ENCODE measurements around the gene WDR33. TPM values are rescaled to one million over a fixed set of nuclear protein-coding genes. Genes with fewer than 3 reads are reported as not detected.
A peak's percentile ranks its signal among the peaks of the same experiment; 100 is the strongest.

WDR33 gene
- total and polyA plus RNA-seq, 2 of the 13 experiments (the other 11 are each of a cell fraction or from before 2014, with no cell fraction given), result 54.9 to 78.2 TPM

DNA sequence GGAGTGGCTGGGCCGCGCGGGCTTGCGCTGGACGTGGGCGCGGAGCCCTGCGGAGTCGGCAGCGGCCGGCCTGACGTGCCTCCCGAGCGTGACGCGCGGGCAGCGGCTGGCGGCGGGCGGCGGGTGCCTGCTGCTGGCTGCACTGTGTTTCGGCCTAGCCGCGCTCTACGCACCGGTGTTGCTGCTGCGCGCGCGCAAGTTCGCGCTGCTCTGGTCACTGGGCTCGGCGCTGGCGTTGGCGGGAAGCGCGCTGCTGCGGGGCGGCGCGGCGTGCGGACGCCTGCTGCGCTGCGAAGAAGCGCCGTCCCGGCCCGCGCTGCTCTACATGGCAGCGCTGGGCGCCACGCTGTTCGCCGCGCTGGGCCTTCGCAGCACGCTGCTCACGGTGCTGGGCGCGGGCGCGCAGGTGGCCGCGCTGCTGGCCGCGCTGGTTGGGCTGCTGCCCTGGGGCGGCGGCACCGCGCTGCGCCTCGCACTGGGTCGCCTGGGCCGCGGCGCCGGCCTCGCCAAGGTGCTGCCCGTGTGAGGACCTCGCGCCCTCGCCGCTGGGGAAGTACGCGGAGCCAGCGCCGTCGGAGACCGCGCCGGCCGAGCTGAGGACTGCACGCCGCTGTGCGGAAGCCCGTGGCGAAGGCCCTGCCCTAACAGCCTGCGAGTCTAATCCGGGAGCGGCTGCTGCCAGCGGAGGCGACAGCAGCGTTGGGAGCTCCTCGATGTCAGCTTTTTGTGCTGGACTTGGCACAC lies 109.1 kb downstream of the WDR33 start (continued):
- TF ChIP-seq, protein P1, sequence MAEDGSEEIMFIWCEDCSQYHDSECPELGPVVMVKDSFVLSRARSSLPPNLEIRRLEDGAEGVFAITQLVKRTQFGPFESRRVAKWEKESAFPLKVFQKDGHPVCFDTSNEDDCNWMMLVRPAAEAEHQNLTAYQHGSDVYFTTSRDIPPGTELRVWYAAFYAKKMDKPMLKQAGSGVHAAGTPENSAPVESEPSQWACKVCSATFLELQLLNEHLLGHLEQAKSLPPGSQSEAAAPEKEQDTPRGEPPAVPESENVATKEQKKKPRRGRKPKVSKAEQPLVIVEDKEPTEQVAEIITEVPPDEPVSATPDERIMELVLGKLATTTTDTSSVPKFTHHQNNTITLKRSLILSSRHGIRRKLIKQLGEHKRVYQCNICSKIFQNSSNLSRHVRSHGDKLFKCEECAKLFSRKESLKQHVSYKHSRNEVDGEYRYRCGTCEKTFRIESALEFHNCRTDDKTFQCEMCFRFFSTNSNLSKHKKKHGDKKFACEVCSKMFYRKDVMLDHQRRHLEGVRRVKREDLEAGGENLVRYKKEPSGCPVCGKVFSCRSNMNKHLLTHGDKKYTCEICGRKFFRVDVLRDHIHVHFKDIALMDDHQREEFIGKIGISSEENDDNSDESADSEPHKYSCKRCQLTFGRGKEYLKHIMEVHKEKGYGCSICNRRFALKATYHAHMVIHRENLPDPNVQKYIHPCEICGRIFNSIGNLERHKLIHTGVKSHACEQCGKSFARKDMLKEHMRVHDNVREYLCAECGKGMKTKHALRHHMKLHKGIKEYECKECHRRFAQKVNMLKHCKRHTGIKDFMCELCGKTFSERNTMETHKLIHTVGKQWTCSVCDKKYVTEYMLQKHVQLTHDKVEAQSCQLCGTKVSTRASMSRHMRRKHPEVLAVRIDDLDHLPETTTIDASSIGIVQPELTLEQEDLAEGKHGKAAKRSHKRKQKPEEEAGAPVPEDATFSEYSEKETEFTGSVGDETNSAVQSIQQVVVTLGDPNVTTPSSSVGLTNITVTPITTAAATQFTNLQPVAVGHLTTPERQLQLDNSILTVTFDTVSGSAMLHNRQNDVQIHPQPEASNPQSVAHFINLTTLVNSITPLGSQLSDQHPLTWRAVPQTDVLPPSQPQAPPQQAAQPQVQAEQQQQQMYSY (CRISPR knock-in tag; IDR thresholded peaks at IDR 0.05), result no peak; the same call in none of the 2 replicates
- TF ChIP-seq, protein P2, sequence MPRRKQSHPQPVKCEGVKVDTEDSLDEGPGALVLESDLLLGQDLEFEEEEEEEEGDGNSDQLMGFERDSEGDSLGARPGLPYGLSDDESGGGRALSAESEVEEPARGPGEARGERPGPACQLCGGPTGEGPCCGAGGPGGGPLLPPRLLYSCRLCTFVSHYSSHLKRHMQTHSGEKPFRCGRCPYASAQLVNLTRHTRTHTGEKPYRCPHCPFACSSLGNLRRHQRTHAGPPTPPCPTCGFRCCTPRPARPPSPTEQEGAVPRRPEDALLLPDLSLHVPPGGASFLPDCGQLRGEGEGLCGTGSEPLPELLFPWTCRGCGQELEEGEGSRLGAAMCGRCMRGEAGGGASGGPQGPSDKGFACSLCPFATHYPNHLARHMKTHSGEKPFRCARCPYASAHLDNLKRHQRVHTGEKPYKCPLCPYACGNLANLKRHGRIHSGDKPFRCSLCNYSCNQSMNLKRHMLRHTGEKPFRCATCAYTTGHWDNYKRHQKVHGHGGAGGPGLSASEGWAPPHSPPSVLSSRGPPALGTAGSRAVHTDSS (CRISPR knock-in tag; conservative IDR thresholded peaks at IDR 0.05), result peak; percentile 17; the same call in 1 of the 2 replicates
- no peak for TF ChIP-seq FOXA1 (IDR thresholded peaks at IDR 0.05)
- no peak; the same call in 1 of the 2 replicates for TF ChIP-seq FOXA1 (CRISPR knock-in tag; IDR thresholded peaks at IDR 0.05)
- TF ChIP-seq SRSF4 (IDR thresholded peaks at IDR 0.05; ENCODE audit: low read depth, low read length, poor library complexity, severe bottlenecking), result peak; percentile 77
- peak; percentile 77 for TF ChIP-seq KMT2B (CRISPR knock-in tag; IDR thresholded peaks at IDR 0.05)
- peak; percentile 73 for TF ChIP-seq TFDP1 (CRISPR knock-in tag; IDR thresholded peaks at IDR 0.05; ENCODE audit: borderline replicate concordance)
- no peak for TF ChIP-seq ATF2 (CRISPR knock-in tag; IDR thresholded peaks at IDR 0.05)
- TF ChIP-seq ARNT2 (CRISPR knock-in tag; IDR thresholded peaks at IDR 0.05; ENCODE audit: low read depth), result peak; percentile 76
- TF ChIP-seq RELA (CRISPR knock-in tag; IDR thresholded peaks at IDR 0.05), result no peak
- TF ChIP-seq SMC3 (IDR thresholded peaks at IDR 0.05; ENCODE audit: low read length), result peak; percentile 14; the same call in 1 of the 2 replicates
- peak; percentile 63 for TF ChIP-seq PHF8 (CRISPR knock-in tag; IDR thresholded peaks at IDR 0.05)
- TF ChIP-seq ZNF44 (CRISPR knock-in tag; IDR thresholded peaks at IDR 0.05), result peak; percentile 77; the same call in 1 of the 2 replicates
- peak; percentile 58 for TF ChIP-seq ZSCAN21 (CRISPR knock-in tag; IDR thresholded peaks at IDR 0.05; ENCODE audit: borderline replicate concordance)
- no peak for TF ChIP-seq SRSF1 (optimal IDR thresholded peaks at IDR 0.05; ENCODE audit: low read depth, low read length)
- no peak for TF ChIP-seq FIP1L1 (IDR thresholded peaks at IDR 0.05; ENCODE audit: borderline replicate concordance, insufficient read depth, low read depth, low read length)
- TF ChIP-seq, protein P3, sequence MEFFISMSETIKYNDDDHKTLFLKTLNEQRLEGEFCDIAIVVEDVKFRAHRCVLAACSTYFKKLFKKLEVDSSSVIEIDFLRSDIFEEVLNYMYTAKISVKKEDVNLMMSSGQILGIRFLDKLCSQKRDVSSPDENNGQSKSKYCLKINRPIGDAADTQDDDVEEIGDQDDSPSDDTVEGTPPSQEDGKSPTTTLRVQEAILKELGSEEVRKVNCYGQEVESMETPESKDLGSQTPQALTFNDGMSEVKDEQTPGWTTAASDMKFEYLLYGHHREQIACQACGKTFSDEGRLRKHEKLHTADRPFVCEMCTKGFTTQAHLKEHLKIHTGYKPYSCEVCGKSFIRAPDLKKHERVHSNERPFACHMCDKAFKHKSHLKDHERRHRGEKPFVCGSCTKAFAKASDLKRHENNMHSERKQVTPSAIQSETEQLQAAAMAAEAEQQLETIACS (CRISPR knock-in tag; IDR thresholded peaks at IDR 0.05), result peak; percentile 19; the same call in 1 of the 2 replicates
- TF ChIP-seq KDM1A (CRISPR knock-in tag; IDR thresholded peaks at IDR 0.05), result no peak
- TF ChIP-seq YEATS2 (CRISPR knock-in tag; IDR thresholded peaks at IDR 0.05; ENCODE audit: borderline replicate concordance), result no peak; the same call in 1 of the 2 replicates
